RKO (cell line): ENCODE data around the gene APEH.

Experiments
- DNase-seq: peaks from one replicate; pipeline ENCODE4 v3.0.0-alpha.2; 2016; ENCODE audit warnings: low spot score

APEH gene

DNA sequence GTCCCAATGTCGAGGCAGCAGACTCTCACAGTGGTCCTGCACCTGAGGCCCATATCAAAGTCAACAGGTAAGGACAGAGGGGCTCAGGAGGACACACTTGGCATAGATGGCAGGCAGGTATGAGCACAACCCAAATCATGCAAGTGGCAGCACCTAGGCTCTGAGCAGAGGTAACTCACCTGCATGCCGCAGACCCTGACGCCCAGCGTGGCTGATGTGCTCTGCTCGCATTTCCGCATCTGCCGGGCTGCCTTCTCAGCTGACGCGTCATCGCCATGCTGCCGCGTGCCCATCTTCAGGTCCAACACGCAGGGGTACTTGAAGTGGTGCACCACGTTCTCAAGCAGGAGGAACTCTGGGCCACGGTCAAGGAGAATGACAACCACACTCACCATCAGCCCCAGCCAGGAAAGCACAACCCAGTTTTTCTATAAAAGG is 53.8 kb downstream of the APEH start:
- DNase-seq = no peak

DNA sequence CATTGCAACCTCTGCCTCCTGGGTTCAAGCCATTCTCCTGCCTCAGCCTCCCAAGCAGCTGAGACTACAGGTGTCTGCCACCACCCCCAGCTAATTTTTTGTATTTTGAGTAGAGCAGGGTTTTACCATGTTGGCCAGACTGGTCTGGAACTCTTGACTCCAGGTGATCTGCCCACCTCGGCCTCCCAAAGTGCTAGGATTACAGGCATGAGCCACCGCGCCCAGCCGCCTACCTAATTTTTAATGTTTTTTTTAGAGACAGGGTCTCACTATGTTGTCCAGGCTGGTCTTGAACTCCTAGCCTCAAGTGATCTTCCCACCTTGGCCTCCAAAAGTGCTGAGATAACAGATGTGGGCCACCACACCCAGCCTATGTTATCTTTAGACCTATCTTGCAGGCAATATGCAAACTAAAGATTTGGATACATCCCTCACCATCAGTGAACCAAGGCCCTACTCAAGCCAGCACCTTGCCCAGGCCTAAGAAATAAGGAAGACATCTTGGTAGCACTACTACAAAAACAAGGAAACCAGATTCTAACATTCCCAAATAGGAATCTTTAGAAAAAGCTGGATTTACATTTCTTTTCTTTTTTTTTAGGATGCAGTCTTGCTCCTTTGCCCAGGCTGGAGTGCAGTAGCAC is 55.9 kb downstream of the APEH start:
- no peak for DNase-seq

DNA sequence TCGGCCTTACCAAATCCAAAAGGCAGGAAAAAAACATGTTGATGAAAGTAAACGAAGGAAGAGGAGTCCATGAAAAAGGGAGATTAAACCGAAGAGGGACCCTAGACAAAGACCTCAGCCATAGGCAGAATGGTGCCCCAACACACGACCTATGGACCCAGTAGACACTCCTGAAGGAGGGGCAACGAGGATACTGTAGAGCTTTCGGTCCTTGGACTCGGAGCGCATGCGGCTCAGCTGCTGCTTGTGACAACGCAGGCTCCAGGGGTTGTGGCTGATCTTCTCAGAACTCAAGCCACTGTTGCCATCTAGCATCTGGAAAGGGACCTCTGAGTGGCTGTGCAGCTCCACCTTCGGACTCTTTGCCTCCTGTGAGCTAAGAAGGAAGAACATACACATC is 58.4 kb downstream of the APEH start:
- no peak for DNase-seq

DNA sequence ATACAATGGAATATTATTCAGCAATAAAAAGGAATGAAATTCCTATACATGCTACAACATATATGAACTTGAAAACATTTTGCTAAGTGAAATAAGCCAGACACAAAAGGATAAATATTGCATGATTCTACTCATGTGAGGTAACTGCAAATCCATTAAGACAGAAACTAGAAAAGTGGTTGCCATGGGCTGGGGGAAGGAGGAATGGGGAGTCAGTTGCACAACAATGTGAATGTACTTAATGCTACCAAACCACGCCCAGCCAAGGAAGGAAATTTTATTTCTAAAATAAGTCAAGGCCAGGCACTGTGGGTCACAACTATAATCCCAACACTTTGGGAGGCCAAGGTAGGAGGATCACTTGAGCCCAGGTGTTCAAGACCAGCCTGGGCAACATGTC is 59.4 kb downstream of the APEH start:
- DNase-seq = no peak
